ENCODE data around the gene SPRED2.

DNA sequence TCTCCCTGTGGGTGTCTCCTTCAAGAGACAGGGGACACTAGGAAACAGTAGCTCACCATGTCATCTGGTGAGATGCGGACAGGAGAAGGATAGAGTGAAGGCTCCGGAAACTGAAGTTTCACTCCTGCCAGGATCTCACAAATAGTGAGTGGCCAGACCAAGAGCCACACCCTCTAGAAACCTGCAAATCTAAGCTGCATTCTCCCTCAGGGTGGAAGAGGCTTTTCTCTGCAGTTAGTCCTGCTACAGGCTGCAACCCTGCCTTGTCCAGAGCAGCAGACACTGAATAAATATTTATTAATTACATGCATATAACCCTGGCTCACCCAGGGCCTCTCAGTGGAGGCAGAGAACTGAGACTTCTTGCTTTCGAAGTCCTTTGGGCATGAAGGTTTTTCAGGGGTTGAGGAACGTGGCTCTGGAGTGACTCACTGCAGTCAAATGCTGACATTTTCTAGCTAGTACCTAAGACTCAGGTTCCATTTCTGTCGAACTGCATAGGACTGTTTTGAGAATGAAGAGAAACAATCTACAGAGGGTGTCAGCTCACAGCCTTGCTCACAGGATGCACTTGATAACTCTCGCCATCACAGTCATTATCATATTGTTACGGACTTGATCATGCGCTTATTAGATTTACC lies 117.5 kb downstream of the SPRED2 start:
- no peak for TF ChIP-seq EZH2 (IDR thresholded peaks at IDR 0.05)
- no peak for TF ChIP-seq POLR2AphosphoS5 (IDR thresholded peaks at IDR 0.05; ENCODE audit: borderline replicate concordance, low read depth, low read length)
